Measurements from ENCODE around the gene C1QTNF8.

The C1QTNF8 gene

GRCh38 chr16:1060416-1061340 lies 35.4 kb downstream of the C1QTNF8 start:
- DNase-seq (ENCODE audit: low spot score), result no peak

DNA sequence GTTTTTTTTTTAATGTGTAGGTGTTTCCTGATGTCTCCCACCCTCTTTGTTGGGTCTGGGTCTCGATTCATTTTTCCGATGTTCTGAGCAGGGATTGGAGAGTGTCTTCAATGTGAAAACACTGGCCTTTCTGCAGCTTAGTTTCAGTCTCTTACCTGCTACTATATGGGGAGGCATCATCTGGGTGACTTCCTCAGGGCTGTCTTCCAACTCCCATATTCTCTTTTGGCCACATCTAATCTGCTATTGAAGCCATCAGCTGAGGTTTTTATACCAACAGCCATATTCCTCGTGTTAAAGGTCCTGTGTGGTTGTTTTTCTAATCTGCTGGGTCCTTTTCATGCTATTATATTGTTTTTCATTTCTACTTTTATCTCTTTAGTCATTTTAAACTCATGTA lies 36.7 kb downstream of the C1QTNF8 start:
- no peak for DNase-seq (ENCODE audit: low spot score)

DNA sequence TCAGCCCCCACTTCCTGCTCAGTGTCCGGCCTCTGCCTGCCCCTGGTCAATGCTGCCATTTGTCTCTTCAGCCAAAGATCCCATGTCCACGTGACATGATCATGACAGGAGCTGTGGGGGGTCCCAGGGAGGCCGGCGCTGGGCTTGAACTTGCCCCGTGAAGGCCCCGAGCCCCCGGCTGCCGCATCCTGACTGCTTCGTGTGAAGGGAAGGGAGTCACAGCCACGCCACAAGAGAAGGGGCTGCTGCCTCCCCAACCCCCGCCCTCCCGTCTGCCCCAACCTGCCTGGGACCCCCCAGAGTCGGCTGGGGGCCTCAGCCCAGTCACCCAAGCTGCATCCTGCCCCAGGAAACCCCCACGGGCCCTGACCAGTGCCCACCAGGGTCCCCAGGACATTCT lies 37.8 kb downstream of the C1QTNF8 start:
- DNase-seq (ENCODE audit: low spot score), result no peak

DNA sequence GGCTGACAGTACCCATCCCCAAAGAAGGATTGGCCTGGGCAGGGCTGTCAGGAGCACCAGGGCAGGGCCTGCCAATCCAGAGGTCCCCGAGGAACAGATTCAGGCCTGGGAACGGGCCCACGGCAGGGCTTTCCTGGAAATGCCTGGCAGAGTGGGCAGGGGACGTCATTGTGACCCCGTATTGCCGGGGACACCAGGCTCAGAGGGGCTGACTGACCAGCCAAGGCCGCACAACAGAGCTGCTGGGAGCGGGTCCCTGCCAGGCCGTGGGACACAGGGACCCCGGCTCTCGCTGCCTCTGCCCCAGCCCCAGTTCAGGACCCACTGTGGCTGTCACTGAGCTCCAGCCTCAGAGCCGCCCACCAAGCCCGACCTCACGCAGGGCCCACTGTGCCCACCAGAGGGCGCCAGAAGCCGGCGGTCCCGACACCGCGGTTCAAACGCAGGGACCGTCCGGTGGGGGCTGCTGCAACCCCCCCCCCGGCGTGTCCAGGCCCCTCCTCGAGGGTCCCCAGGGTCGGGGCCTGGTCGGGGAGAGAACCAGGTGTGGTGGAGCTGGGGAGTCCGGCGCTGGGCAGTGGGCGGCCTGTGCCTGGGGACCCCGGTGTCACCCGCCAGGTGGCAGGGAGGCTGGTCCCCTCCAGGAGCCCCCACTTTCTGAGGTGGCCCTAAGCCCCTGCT lies 38.7 kb downstream of the C1QTNF8 start:
- peak; percentile 81 for DNase-seq (ENCODE audit: low spot score)

DNA sequence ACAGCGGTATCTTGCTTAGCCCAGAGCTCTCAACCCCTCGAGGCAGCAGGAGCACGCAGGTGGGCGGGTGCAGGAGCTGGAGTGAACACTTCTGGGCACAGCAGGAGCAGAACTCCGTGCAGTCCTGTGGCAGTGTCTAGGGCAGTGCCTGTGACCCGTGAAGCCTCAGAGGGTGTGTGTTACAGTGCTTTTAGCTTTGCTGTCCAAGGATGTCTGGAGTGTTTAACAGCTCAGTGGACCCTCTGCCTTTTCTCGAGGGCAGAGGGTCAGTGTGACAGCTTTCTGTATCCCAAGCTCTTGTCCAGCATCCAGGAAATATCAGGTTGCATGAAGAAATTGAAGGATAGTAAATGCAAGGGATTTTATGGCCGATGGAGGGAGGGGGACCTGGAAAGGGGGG lies 39.8 kb downstream of the C1QTNF8 start:
- DNase-seq (ENCODE audit: low spot score), result no peak

DNA sequence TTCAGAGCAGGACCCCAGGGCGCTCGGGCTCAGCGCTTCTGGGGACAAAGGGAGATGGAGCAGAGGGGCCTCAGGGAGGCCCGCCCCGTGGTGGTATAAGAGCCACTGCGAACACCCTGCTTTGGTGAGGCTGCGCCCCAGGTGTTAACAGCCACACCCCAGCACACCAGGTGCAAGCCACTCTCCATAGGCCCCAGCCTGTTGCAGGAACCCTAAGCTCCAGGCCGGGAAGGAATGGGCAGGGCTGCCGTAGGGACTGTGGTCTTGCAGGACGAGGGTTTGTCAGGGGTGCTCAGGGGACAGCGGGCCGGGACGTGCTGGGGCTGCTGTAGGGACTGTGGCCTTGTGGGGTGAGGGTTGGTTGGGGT lies 40.5 kb downstream of the C1QTNF8 start:
- no peak for DNase-seq (ENCODE audit: low spot score)

DNA sequence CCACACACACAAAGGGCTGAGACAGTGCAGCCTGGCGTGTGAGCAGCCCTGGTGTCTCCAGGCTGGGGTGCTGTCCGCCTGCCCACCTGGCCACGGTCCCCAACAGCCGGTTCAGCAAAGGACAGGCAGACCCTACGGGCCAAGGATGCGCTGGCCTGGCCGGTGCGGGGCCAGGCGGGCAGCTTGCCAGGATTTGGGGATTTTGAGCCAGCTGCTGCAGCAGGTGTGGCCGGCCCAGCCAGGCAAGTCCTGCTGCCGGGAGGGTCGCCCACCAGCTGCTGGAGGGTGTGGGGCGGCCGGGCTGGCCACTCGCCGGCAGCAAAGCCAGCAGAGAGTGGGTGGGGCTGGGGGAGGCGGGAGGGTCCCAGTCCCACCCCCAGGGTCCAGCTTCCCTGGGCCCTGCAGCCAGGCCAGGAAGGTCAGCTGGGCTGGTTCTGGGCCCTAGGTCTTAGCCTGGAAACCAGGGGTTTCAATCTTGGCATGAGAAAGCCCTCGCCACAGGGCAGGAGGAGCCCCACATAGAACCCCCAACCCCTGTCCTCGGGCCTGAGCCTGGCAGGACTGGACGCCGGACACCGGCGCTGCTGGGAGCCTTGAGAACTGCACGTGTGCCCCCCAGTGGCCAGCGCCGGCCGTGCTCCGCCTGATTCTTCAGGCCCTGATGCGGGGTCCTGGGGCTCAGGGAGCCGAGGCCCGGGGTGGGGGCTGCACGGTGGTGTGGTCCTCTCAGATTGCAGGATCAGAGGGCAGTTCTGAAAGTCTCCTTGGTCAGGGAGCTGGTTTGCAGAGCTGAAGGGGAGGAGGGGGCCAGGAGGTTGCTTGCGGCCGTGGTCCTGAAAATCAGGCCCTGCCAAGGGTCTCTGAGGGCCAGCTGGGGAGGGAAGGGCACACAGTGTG lies 41.1 kb downstream of the C1QTNF8 start:
- DNase-seq (ENCODE audit: low spot score), result peak; percentile 91

GRCh38 chr16:1053700-1054368 lies 42.2 kb downstream of the C1QTNF8 start:
- no peak for DNase-seq (ENCODE audit: low spot score)

DNA sequence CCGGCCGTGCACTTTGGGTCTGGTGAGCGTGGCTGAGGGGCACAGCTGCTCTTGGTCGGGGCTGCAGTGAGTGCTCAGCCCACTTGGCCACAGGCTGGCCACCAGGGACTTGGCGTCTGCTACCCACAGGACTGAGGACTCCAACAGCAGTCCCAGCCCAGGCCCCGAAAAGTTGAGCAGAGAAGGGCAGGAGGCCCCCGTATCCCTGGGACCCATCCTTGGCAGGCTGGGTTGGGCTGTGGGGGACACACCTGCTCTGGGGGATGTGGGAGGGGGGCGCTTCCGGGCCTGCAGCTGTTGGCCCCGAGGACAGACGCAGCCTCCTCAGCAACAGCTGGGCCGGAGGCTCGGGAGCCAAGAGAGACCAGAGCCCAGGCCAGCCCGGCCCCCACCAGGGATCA lies 42.9 kb downstream of the C1QTNF8 start:
- no peak for DNase-seq (ENCODE audit: low spot score)

DNA sequence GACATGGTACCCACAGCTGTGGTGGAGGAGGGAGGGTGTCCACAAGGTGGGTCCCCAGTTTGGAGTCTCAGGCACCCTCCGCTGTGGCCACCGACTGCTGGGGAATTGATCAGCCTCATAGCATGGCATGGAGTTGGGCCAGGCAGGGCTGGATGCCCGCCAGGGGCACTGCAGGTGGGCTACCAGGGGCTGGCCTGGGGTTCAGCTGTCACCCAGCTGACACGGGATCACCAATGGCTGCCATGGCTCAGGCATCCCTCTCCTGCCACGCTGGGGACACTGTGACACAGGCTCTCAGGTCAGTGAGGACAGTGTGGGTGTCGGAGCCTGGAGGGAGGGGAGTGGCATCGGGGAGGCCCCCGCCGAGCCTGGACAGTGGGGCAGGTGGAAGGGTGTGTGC lies 43.3 kb downstream of the C1QTNF8 start:
- DNase-seq (ENCODE audit: low spot score), result no peak

DNA sequence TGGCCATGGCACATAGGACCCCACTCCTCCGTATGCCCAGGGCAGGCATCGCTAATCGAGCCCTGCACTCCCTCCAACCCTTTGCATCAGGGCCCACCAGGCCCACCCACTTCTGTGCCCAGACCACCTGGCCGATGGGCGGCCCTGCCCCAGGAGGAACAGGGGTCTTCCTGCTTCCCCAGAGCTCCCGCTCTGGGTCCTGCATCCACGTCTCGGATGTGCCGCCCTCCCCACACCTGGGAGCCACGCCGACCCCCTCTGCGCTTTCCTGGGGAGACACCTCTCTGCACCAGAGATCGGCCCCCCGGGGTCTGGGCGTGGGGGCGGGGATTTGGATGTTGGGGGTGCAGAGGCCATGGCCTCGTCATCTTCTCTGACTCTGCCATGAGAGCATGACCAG lies 44.6 kb downstream of the C1QTNF8 start:
- DNase-seq (ENCODE audit: low spot score), result no peak

- DNase-seq (ENCODE audit: low spot score), result no peak
Observed at GRCh38 chr16:1050921-1051320, 45.1 kb downstream of the C1QTNF8 start.

DNA sequence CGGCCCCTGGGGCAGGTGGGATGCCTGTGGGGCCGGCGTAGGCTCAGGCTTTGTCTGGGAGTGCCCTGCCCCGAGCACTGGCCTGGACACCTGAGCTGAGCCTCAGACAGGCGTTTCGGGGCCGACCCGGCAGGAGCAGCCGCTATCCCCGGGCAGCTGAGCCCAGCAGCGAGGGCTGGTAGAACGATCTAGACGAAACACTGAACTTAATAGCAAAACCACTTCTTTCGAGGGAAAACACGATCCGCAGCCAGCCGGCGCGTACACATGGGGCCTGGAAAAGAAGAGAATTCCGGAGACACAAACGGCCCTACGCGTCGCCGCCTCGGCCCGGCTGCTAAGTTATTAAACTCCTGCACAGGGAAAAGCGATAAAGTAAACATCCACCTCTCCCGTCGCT lies 45.5 kb downstream of the C1QTNF8 start:
- DNase-seq (ENCODE audit: low spot score), result no peak

DNA sequence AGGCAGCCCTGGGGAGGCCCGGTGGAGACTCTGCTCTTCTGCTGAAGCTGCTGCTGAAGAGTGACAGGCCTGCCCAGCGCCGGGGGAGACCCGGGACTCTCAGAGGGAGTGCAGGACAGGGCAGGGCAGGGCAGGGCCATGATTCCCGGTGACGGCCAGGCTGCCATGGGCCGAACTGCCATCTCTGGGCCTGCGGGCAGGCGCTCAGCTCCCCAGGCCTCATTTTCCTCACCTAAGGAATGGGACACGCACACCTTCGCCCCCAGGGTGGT lies 46.1 kb downstream of the C1QTNF8 start:
- no peak for DNase-seq (ENCODE audit: low spot score)

- DNase-seq (ENCODE audit: low spot score), result no peak
Observed at GRCh38 chr16:1049113-1049975, 46.7 kb downstream of the C1QTNF8 start.

GRCh38 chr16:1048442-1049112 lies 47.5 kb downstream of the C1QTNF8 start:
- DNase-seq (ENCODE audit: low spot score), result peak; percentile 79

GRCh38 chr16:1047801-1048200 lies 48.2 kb downstream of the C1QTNF8 start:
- DNase-seq (ENCODE audit: low spot score), result no peak

DNA sequence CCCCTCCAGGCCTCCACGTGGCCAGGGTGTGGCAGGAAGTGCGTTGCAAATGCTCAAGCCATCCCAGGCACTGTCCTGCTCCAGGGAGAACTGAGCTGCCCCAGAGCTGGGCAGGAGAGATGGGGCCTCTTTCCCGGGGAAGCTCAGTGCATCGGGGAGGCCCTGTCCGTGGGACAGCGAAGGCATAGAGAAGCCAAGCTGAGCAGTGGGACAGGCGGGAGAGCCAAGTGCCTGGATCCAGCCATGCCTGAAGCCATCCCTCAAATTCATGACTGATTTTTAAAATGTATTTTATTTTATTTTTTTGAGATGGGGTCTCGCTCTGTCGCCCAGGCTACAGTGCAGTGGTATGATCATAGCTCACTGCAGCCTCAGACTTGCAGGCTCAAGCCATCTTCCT lies 48.9 kb downstream of the C1QTNF8 start:
- DNase-seq (ENCODE audit: low spot score), result no peak

DNA sequence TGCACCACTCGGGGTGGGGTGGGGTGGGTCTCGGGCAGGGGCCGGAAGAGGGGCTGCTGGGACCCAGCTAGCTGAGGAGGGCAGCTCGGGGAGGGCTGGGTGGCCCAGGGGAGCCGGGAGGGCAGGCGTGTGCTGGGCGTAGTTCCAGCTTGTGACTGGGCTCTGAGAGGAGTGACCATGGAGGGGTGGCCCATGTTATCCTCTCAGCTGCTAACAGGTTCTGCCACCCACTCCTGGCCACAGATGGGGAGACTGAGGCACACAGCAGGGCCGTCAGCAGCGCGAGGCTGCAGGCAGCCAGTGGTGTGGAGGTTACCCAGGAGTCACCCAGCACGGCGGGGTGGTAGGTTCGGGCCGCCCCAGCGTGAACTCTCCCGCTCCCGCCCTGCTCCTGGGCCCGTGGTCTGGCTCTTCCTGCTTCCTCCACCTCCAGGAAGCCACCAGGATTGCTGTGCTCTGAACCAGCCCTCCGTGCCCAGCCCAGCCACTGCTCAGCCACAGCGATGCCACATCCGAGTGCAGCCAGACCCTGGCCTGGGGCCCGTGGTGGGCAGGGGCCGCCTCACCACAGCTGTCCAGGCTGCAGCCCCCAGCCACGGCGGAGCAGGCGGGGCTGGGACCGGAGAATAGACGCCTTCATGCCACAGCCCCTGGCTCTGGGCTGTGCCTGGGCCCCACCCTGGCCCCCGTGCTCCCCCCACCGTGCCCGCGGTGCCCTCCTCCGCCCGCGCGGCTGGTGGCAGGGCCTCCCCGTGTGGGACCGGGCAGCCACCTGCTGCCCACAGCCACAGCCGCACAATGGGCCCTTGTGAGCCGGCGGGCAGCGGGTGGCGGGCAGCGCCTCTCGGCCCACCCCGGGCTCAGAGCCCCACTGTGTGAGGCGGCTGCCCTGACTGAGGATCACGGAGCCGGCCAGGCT lies 49.8 kb downstream of the C1QTNF8 start:
- DNase-seq (ENCODE audit: low spot score), result no peak

All from AG08396 (cell line).